Activated naive CD4-positive, alpha-beta T cell treated with anti-CD3 and anti-CD28 coated beads, Interleukin-2, amount 10 ng/mL, durations not matched to agents 7 days and 5 days (primary cell): ENCODE data around the gene GLYATL3.
A peak's percentile ranks its signal among the peaks of the same experiment; 100 is the strongest.

Source experiments
- CTCF ChIA-PET: fragments of 350-600 bp; sonication (Branson Sonifier 250); formaldehyde crosslinking; loops from one replicate; lab custom pipeline; 2021; ENCODE audit warnings: antibody characterized with exemption; lab: Charles Lee
- DNase-seq: peaks from one replicate; pipeline ENCODE4 v3.0.0-alpha.2; 2020
- H3K27ac Mint-ChIP-seq: one replicate; pipeline ENCODE4 v1.8.0; 2021; ENCODE audit warnings: mild to moderate bottlenecking, moderate library complexity, mixed read lengths
- H3K27me3 Mint-ChIP-seq: one replicate; pipeline ENCODE4 v1.8.0; 2021; ENCODE audit warnings: mild to moderate bottlenecking, mixed read lengths
- H3K36me3 Mint-ChIP-seq: one replicate; pipeline ENCODE4 v1.8.0; 2021; ENCODE audit warnings: mixed read lengths
- H3K4me1 Mint-ChIP-seq: one replicate; pipeline ENCODE4 v1.8.0; 2021; ENCODE audit warnings: mixed read lengths
- H3K4me3 Mint-ChIP-seq: one replicate; pipeline ENCODE4 v1.8.0; 2021; ENCODE audit warnings: mild to moderate bottlenecking, moderate library complexity, mixed read lengths
- H3K9me3 Mint-ChIP-seq: one replicate; pipeline ENCODE4 v1.8.0; 2021; ENCODE audit warnings: mixed read lengths

Gene GLYATL3

DNA sequence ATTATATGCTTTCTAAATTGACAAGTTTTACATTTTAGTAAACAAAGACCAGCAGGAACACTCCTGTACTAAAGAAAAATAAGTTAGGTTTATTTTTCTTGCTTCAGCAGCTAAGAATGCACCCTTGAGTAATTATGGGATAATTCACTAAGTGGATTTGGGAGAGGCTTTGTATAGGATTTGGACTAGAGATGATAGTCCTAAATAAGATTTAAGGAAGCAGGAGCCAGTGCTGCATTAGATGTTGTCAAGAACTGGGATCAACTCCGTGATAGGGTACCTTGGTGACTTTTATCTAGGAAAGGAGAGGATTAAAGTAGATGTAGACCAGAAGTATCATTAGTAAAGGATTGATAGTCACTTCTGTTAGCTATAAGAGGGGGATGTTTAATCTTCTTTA lies 46.6 kb downstream of the GLYATL3 start:
- DNase-seq, result no peak
- no peak overlapping the region for H3K4me3 Mint-ChIP-seq
- peaks cover 11% of the 10 kb centered on the region for H3K4me1 Mint-ChIP-seq
- H3K27me3 Mint-ChIP-seq, result peaks cover 35% of the 10 kb centered on the region
- no peak overlapping the region for H3K27ac Mint-ChIP-seq
- no peaks in the 10 kb centered on the region for H3K36me3 Mint-ChIP-seq
- CTCF ChIA-PET, result interaction anchor here (4.0 kb wide), 1 partner anchor 15 kb away, joined by 14 read pairs; no protein-coding TSS in a partner anchor
- no peaks in the 10 kb centered on the region for H3K9me3 Mint-ChIP-seq

- Mint-ChIP-seq H3K27me3 (peaks cover 41% of the 10 kb centered on the region), H3K4me3 (no peak overlapping the region), H3K9me3 (no peaks in the 10 kb centered on the region), H3K27ac (no peak overlapping the region), H3K4me1 (peaks cover 20% of the 10 kb centered on the region), H3K36me3 (no peaks in the 10 kb centered on the region)
- DNase-seq, result no peak
- CTCF ChIA-PET, result interaction anchor here (1.6 to 2.5 kb wide), 2 partner anchors 17 to 57 kb away, joined by 4 to 12 read pairs; no protein-coding TSS in a partner anchor
Observed at GRCh38 chr6:49548613-49549304, 49.0 kb downstream of the GLYATL3 start.

- Mint-ChIP-seq H3K27me3 (peaks cover 38% of the 10 kb centered on the region), H3K9me3 (no peaks in the 10 kb centered on the region), H3K4me3 (peak overlapping the region; percentile 68), H3K27ac (no peak overlapping the region), H3K36me3 (no peaks in the 10 kb centered on the region), H3K4me1 (peaks cover 20% of the 10 kb centered on the region)
- no peak for DNase-seq
- CTCF ChIA-PET, result interaction anchor here (0.6 to 2.5 kb wide), 6 partner anchors 14 to 225 kb away, joined by 3 to 12 read pairs (median 4); no protein-coding TSS in a partner anchor
Observed at GRCh38 chr6:49549691-49550491, 50.2 kb downstream of the GLYATL3 start.

DNA sequence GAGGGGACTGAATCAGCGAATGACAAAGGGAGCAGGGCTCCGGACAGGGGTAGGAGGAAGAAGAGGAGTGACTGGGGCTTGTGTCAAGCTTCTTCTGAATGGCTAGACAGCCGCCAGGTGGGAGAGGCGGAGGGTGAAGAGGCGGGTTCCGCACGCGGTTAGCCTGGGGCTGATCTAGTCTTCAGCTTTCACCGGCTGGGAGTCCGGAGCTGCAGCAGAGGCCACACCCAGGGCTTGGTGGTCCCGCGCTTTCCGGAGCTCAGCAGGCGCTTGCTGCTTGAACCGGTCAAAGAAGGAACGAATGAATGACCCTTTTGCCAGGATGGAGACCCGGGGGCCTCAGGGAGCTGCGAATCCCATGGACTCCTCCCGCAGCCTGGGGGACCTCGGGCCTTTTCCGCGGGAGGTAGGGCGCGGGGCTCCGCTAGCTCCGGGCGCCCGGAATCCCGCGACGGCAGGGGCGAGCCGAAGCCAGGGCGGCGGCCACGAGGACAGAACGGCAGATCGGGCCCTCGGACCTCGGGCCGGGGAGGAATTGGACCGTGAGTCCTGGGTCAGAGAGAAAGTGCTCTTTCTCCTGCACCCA lies 50.9 kb downstream of the GLYATL3 start, which contains the start of gene C6orf141:
C6orf141 (plus strand) TSS at position 177 of the 586 bp plus-strand sequence; CDS start at position 302, 125 bp downstream.
- peak within 1 kb of the TSS; percentile 68 for H3K4me3 Mint-ChIP-seq
- DNase-seq, result peak; percentile 59
- H3K36me3 Mint-ChIP-seq, result no peaks in the 10 kb centered on the region
- CTCF ChIA-PET, result interaction anchor here (1.0 to 2.5 kb wide), 4 partner anchors 15 to 19 kb away, joined by 3 to 12 read pairs (median 4); no protein-coding TSS in a partner anchor
- H3K4me1 Mint-ChIP-seq, result peaks cover 21% of the 10 kb centered on the region
- no peak within 1 kb of the TSS for H3K27ac Mint-ChIP-seq
- H3K27me3 Mint-ChIP-seq, result peaks cover 35% of the 10 kb centered on the region
- no peaks in the 10 kb centered on the region for H3K9me3 Mint-ChIP-seq

DNA sequence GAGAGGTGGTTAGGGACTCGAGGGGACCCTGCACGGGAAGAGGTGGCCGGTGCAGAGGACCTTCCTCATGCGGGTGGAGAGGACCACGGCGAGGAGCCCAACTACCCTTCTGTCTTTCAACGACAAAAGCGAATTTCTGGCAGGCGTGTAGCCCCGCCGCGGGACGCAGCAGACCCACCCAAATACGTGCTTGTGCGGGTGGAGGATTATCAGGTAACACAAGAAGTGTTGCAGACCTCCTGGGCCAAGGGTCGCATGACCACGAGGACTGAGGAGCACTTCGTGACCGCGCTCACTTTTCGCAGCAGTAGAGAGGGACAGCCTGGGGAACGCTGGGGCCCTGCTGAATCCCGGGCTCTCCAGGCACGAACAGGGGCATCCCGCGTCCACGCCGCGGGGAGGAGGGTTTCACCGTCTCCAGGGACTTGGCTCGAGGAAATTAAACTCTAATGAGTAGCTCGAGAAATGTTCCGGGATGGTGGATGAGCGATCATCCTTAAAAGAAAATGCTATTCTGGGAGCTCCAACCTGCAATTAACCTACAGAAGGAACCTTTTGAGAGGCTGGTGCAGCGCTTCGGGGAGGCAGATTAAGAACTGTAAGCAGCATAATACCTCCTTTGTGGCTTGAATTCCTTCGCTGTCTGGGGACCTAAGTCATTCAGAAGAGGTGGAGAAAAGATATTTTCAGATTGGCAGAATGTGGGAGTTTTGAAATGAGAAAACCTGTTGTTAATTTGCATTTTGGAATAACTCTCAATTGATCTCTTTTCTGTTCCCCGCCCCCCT lies 51.5 kb downstream of the GLYATL3 start:
- Mint-ChIP-seq H3K9me3 (no peaks in the 10 kb centered on the region), H3K4me3 (peak overlapping the region; percentile 68), H3K27ac (no peak overlapping the region), H3K36me3 (no peaks in the 10 kb centered on the region), H3K4me1 (peaks cover 21% of the 10 kb centered on the region), H3K27me3 (peaks cover 34% of the 10 kb centered on the region)
- peak; percentile 21 for DNase-seq
- CTCF ChIA-PET, result interaction anchor here (1.1 to 3.4 kb wide), 4 partner anchors 16 to 98 kb away, joined by 3 to 15 read pairs (median 8); no protein-coding TSS in a partner anchor

- H3K9me3 Mint-ChIP-seq, result no peaks in the 10 kb centered on the region
- no peak overlapping the region for H3K27ac Mint-ChIP-seq
- H3K36me3 Mint-ChIP-seq, result no peaks in the 10 kb centered on the region
- peaks cover 34% of the 10 kb centered on the region for H3K27me3 Mint-ChIP-seq
- H3K4me1 Mint-ChIP-seq, result peaks cover 21% of the 10 kb centered on the region
- CTCF ChIA-PET, result interaction anchor here (1.1 to 3.4 kb wide), 2 partner anchors 20 to 99 kb away, joined by 3 to 15 read pairs; no protein-coding TSS in a partner anchor
- DNase-seq, result no peak
- H3K4me3 Mint-ChIP-seq, result peak overlapping the region; percentile 68
Observed at GRCh38 chr6:49551866-49552129, 52.1 kb downstream of the GLYATL3 start.

DNA sequence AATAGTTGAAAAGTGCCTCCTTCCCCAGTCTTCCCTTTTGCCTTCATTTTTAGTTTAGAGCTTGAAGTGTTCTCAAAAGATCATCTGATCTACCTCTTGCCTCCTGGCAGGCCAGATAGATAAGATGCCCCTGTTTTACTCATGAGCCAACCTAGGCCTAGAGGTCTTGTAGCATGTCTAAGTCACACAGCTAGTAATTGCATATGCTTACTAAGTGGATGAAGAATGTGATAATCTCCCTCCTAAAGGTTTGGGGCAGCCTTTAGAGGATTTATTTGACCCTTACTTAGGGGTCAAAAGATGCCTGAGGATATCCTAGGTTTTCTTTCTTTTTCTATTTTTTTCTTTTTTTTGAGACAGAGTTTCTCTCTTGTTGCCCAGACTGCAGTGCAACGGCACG lies 52.9 kb downstream of the GLYATL3 start:
- DNase-seq, result no peak
- no peaks in the 10 kb centered on the region for H3K9me3 Mint-ChIP-seq
- H3K4me3 Mint-ChIP-seq, result no peak overlapping the region
- H3K4me1 Mint-ChIP-seq, result peaks cover 21% of the 10 kb centered on the region
- no peak overlapping the region for H3K27ac Mint-ChIP-seq
- H3K36me3 Mint-ChIP-seq, result no peaks in the 10 kb centered on the region
- H3K27me3 Mint-ChIP-seq, result peaks cover 34% of the 10 kb centered on the region
- CTCF ChIA-PET, result interaction anchor here (3.4 kb wide), 1 partner anchor 21 kb away, joined by 15 read pairs; no protein-coding TSS in a partner anchor

- peaks cover 21% of the 10 kb centered on the region for H3K4me1 Mint-ChIP-seq
Observed at GRCh38 chr6:49553384-49553783, 53.7 kb downstream of the GLYATL3 start.

GRCh38 chr6:49555951-49556350 lies 56.2 kb downstream of the GLYATL3 start:
- CTCF ChIA-PET, result no interaction called here
- H3K27me3 Mint-ChIP-seq, result peaks cover 10% of the 10 kb centered on the region
- no peak for DNase-seq
- H3K36me3 Mint-ChIP-seq, result no peaks in the 10 kb centered on the region
- H3K4me1 Mint-ChIP-seq, result peaks cover 14% of the 10 kb centered on the region
- no peaks in the 10 kb centered on the region for H3K9me3 Mint-ChIP-seq
- no peak overlapping the region for H3K27ac Mint-ChIP-seq
- H3K4me3 Mint-ChIP-seq, result no peak overlapping the region

More at GRCh38 chr6:49553384-49553783, 53.7 kb downstream of the GLYATL3 start:
- peaks cover 34% of the 10 kb centered on the region for H3K27me3 Mint-ChIP-seq
- no peak for DNase-seq
- H3K36me3 Mint-ChIP-seq, result no peaks in the 10 kb centered on the region
- CTCF ChIA-PET, result interaction anchor here (3.4 kb wide), 1 partner anchor 21 kb away, joined by 15 read pairs; no protein-coding TSS in a partner anchor
- H3K4me3 Mint-ChIP-seq, result no peak overlapping the region
- no peaks in the 10 kb centered on the region for H3K9me3 Mint-ChIP-seq
- H3K27ac Mint-ChIP-seq, result no peak overlapping the region

DNA sequence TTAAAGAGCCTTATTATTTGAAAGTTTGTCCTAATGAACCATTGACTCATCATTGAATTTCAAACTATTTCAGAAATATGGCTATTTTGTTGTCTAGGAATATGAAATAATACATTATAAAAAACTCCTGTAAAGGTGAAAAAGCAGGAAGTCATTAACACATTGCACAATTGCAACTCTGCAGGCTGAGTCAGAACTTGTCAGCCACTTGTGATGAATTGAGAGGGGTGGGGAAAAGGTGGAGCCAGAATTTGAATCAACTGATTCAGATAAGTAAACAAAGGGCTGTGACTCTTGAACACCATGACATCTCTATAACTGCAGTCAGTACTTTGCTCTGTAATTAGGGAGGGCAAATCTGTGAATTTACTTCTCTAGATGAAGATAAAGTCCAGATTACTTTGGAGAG lies 56.7 kb downstream of the GLYATL3 start:
- Mint-ChIP-seq H3K4me1 (peaks cover 10% of the 10 kb centered on the region), H3K4me3 (no peak overlapping the region), H3K36me3 (no peaks in the 10 kb centered on the region), H3K27ac (no peak overlapping the region), H3K9me3 (no peaks in the 10 kb centered on the region), H3K27me3 (peaks cover 5% of the 10 kb centered on the region)
- no peak for DNase-seq
- CTCF ChIA-PET, result no interaction called here

GRCh38 chr6:49557177-49557576 lies 57.5 kb downstream of the GLYATL3 start:
- Mint-ChIP-seq H3K27ac (no peak overlapping the region), H3K36me3 (no peaks in the 10 kb centered on the region), H3K4me1 (peaks cover 4% of the 10 kb centered on the region)

GRCh38 chr6:49558238-49558637 lies 58.5 kb downstream of the GLYATL3 start:
- Mint-ChIP-seq H3K36me3 (no peaks in the 10 kb centered on the region), H3K27me3 (peaks cover 4% of the 10 kb centered on the region), H3K4me1 (peaks cover 2% of the 10 kb centered on the region), H3K27ac (no peak overlapping the region), H3K9me3 (no peaks in the 10 kb centered on the region), H3K4me3 (no peak overlapping the region)
- CTCF ChIA-PET, result interaction anchor here (1.5 kb wide), 1 partner anchor 26 kb away, joined by 4 read pairs; no protein-coding TSS in a partner anchor
- DNase-seq, result no peak

More at GRCh38 chr6:49557177-49557576, 57.5 kb downstream of the GLYATL3 start:
- Mint-ChIP-seq H3K27me3 (no peaks in the 10 kb centered on the region), H3K4me3 (no peak overlapping the region), H3K9me3 (no peaks in the 10 kb centered on the region)
- no peak for DNase-seq
- CTCF ChIA-PET, result interaction anchor here (1.5 kb wide), 1 partner anchor 25 kb away, joined by 4 read pairs; no protein-coding TSS in a partner anchor
